Prostate gland (tissue), 2 donors: Measurements from ENCODE around the gene SREBF2.

ENCODE experiments used
- CTCF ChIP-seq, 4 experiments: fragments of 200-600 bp in 2 of 4; fragments of 450-650 bp in 2 of 4; sonication (generic) in 2 of 4; IDR thresholded peaks; 1 replicate in 3 of 4; 2 replicates in 1 of 4; pipeline ENCODE4 v1.5.1; 2016 to 2019; ENCODE audit warnings: antibody characterized with exemption in 4 of 4, mild to moderate bottlenecking in 2 of 4, moderate library complexity in 2 of 4
- POLR2AphosphoS5 ChIP-seq: sonication (generic); formaldehyde crosslinking; IDR thresholded peaks from one replicate; pipeline ENCODE4 v1.6.1; 2017; ENCODE audit warnings: antibody characterized with exemption

DNA sequence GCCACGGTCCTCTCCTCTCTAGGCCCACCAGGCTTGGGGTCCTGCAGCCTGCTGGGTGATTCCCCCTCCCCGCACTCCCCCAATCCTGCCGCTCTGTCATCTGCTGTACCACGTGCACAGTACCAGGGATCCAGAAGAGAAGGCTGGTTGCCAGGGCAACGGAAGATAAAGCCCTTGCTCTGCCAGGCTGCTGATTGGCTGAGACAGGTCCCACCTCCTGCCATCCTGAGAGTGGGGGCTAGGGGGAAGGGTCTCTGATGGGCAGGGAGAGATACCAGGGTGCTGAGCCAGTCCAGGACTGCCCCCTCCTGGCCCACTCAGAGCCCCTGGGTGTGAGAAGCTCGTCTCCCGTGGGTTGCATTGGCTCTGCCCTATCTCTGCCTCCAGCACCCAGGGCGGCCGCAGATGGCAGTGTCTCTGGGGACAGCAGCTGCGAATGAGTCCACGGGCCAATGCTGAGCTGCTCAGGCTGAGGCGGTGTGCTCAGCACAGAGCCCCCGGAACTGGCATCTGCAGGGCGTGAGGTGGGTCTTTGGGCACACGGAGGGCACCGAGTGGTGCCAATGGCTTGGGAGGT, 119.1 kb downstream of the SREBF2 start, which contains the start of gene SMIM45:
- TF ChIP-seq CTCF (IDR thresholded peaks at IDR 0.05) (no peak), POLR2AphosphoS5 (no peak)
